Testis (tissue), 2 donors: Measurements from ENCODE around the gene WDFY4.

Experiments used
- CTCF ChIP-seq, 3 experiments: fragments of 450-650 bp in 2 of 3; fragments of 200-600 bp in 1 of 3; sonication (generic) in 1 of 3; IDR thresholded peaks; one replicate each; pipeline ENCODE4 v1.5.1; 2016 to 2019; ENCODE audit warnings: antibody characterized with exemption in 3 of 3, mild to moderate bottlenecking in 2 of 3, moderate library complexity in 1 of 3
- POLR2A ChIP-seq: fragments of 450-650 bp; IDR thresholded peaks from one replicate; pipeline ENCODE4 v1.6.1; 2017; ENCODE audit warnings: antibody characterized with exemption, mild to moderate bottlenecking, moderate library complexity

- TF ChIP-seq CTCF (IDR thresholded peaks at IDR 0.05) (no peak), POLR2A (no peak)
Observed at GRCh38 chr10:48872234-48872633, 187.6 kb downstream of the WDFY4 start.
